Kidney (tissue), 14 donors: ENCODE results near the gene SLC13A5. TPM values are rescaled to one million over a fixed set of nuclear protein-coding genes. Genes with fewer than 3 reads are reported as not detected.

ENCODE experiments used
- DNase-seq, 5 donors: peaks; one replicate each; pipeline ENCODE4 v3.0.0-alpha.2; 2013 to 2020
- FAIRE-seq: peaks from 2 replicates; lab custom pipeline; 2012; peaks lifted over from hg19 to GRCh38; lab: Jason Lieb, UNC
- H3K27ac ChIP-seq, 2 donors: one replicate each; pipeline ENCODE4 v1.7.0; 2013; ENCODE audit warnings: low read depth in 2 of 2, low read length in 2 of 2, inconsistent platforms in 1 of 2
- H3K27me3 ChIP-seq: one replicate; pipeline ENCODE4 v1.7.1; 2013; ENCODE audit warnings: low read length, inconsistent platforms; ENCODE audit not compliant: control insufficient read depth, insufficient read depth
- H3K36me3 ChIP-seq, 3 donors: one replicate each; pipeline versions ENCODE4 v1.7.0 to v1.7.1; 2013; ENCODE audit warnings: low read length in 3 of 3, control low read depth in 1 of 3, inconsistent platforms in 1 of 3; ENCODE audit not compliant: insufficient read depth in 3 of 3, control insufficient read depth in 2 of 3
- H3K4me1 ChIP-seq, 3 donors: one replicate each; pipeline versions ENCODE4 v1.7.0 to v1.7.1; 2013; ENCODE audit warnings: low read length in 3 of 3, inconsistent platforms in 1 of 3, low read depth in 1 of 3; ENCODE audit not compliant: control insufficient read depth in 2 of 3, insufficient read depth in 2 of 3
- H3K4me3 ChIP-seq, 3 donors: one replicate each; pipeline versions ENCODE4 v1.7.0 to v1.8.1; 2013; ENCODE audit warnings: low read length in 3 of 3, control low read depth in 1 of 3, inconsistent platforms in 1 of 3
- H3K9ac ChIP-seq, 3 donors: one replicate each; pipeline versions ENCODE4 v1.7.0 to v1.7.1; 2013; ENCODE audit warnings: low read length in 3 of 3, control low read depth in 1 of 3, inconsistent platforms in 1 of 3
- H3K9me3 ChIP-seq, 3 donors: one replicate each; pipeline versions ENCODE4 v1.7.0 to v1.7.1; 2013; ENCODE audit warnings: low read length in 3 of 3, control low read depth in 1 of 3, inconsistent platforms in 1 of 3; ENCODE audit not compliant: control insufficient read depth in 2 of 3, insufficient read depth in 1 of 3
- intact Hi-C: fragments of 100-400 bp; cut with DNase I; formaldehyde crosslinking; loops from one replicate; pipeline ENCODE4 v1.11.1; 2022
- polyA plus RNA-seq: library from polyadenylated mRNA; stranded (reverse); fragments of 350-450 nt; fragmentation: Illumina TruSeq; extraction: RNeasy Lipid Tissue Mini Kit (QIAGEN cat#74804); gene quantifications from one replicate; pipeline ENCODE4 v1.2.3, GENCODE V29; 2014; ENCODE audit warnings: low read depth, low replicate concordance; ENCODE audit not compliant: insufficient read depth
- total RNA-seq: library from RNA; stranded (reverse); fragmentation: NEBNext Ultra II Directional; extraction: Animal tissue kit (Norgen Biotek cat#: 25700); gene quantifications from one replicate; pipeline ENCODE4 v1.2.1, GENCODE V29; 2021
- TF ChIP-seq, protein P1 (sequence below): IDR thresholded peaks from 3 replicates; pipeline ENCODE4 v1.5.1; 2012; ENCODE audit warnings: mild to moderate bottlenecking, moderate library complexity, borderline replicate concordance; ENCODE audit not compliant: insufficient read depth; ENCODE audit errors: extremely low read depth
- donor health status: control.
- donor health status: control.
- donor health status: control.
- donor health status: control.
- donor health status: control.
- donor health status: DM: yes; HTN: yes; CAD: no.
- donor health status: Normal renal cell carcinoma (clear cell type).

SLC13A5 gene
- total and polyA plus RNA-seq, 2 donors from 2014 or later, result not detected

- Histone ChIP-seq H3K4me3 (peak overlapping the region in 2 of 3 donors; percentile 83 to 92), H3K4me1 (peaks cover 0 to 19% (median 0%) of the 10 kb centered on the region in 3 donors), H3K9me3 (no peaks in the 10 kb centered on the region), H3K9ac (peak overlapping the region in 2 of 3 donors; percentile 71), H3K36me3 (no peaks in the 10 kb centered on the region), H3K27ac (no peak overlapping the region), H3K27me3 (no peaks in the 10 kb centered on the region)
- no peak for FAIRE-seq
- DNase-seq, result no peak
- TF ChIP-seq, protein P1, sequence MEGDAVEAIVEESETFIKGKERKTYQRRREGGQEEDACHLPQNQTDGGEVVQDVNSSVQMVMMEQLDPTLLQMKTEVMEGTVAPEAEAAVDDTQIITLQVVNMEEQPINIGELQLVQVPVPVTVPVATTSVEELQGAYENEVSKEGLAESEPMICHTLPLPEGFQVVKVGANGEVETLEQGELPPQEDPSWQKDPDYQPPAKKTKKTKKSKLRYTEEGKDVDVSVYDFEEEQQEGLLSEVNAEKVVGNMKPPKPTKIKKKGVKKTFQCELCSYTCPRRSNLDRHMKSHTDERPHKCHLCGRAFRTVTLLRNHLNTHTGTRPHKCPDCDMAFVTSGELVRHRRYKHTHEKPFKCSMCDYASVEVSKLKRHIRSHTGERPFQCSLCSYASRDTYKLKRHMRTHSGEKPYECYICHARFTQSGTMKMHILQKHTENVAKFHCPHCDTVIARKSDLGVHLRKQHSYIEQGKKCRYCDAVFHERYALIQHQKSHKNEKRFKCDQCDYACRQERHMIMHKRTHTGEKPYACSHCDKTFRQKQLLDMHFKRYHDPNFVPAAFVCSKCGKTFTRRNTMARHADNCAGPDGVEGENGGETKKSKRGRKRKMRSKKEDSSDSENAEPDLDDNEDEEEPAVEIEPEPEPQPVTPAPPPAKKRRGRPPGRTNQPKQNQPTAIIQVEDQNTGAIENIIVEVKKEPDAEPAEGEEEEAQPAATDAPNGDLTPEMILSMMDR, result no peak
- intact Hi-C loops, result no loop called here
Observed at GRCh38 chr17:6756425-6757031, 43.4 kb upstream of the SLC13A5 start.

DNA sequence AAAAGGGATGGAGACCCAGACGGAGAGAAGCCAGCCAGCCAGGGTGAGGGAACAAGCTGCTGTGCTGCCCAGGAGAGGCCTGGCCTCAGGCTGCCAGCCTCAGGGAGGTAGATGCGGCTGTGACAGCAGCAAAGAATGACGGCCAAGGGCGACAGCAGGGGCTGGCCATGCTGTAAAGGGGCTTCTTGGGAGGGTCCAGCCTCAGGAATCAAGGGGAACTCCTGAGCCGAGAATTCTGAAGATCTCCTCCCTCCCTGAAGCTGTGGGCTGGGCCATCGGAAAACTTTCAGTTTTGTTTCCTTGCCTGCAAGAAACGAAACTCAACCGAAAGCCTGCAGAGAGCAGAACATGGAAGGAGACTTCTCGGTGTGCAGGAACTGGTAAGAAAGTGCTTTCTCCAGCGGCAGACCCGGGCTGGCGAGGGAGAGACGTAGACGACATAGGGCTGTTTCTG is 42.6 kb upstream of the SLC13A5 start, which contains the start of gene XAF1:
Gene XAF1, plus strand, starts transcription at position 316 of the 454 bp plus-strand sequence. Its CDS starts 33 bp downstream, at position 349.
- Histone ChIP-seq H3K9ac (peak within 1 kb of the TSS; percentile 33 to 71 (median 71)), H3K27ac (peak within 1 kb of the TSS; percentile 74 to 94), H3K4me3 (peak within 1 kb of the TSS; percentile 54 to 92 (median 83)), H3K36me3 (no peaks in the 10 kb centered on the region), H3K9me3 (no peaks in the 10 kb centered on the region), H3K27me3 (no peaks in the 10 kb centered on the region), H3K4me1 (peaks cover 0 to 19% (median 0%) of the 10 kb centered on the region in 3 donors)
- FAIRE-seq (no peak), DNase-seq (peak in 3 of 5 donors; percentile 17 to 77 (median 56))
- TF ChIP-seq, protein P1, result no peak
- intact Hi-C loops, result no loop called here

DNA sequence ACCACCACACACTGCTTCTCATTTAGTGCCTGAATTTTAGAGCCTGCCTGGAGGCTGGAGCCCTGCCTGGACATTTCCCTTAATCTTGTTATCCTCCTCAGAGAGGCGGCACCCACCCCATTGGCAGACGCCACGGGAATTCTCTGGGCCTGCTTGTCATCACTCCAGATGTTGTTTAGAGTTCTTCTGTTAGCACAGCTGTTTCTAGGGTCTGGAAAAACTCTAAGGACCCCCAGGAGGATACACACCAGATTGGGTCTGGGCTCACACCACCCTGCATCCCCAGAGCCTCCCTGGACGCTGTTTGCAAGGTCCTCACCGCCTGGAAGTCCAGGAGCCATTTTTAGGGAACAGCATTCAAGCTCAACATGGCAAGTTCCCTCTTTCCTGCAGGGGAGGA is 42.1 kb upstream of the SLC13A5 start:
- no peaks in the 10 kb centered on the region for H3K27me3 ChIP-seq
- H3K9me3 ChIP-seq, result no peaks in the 10 kb centered on the region
- peak overlapping the region in 2 of 3 donors; percentile 83 to 92 for H3K4me3 ChIP-seq
- no peak for FAIRE-seq
- TF ChIP-seq, protein P1, result no peak
- DNase-seq, result peak in 2 of 5 donors; percentile 24 to 80
- H3K9ac ChIP-seq, result peak overlapping the region in 2 of 3 donors; percentile 71
- intact Hi-C loops, result no loop called here
- H3K36me3 ChIP-seq, result no peaks in the 10 kb centered on the region
- peaks cover 0 to 19% (median 0%) of the 10 kb centered on the region in 3 donors for H3K4me1 ChIP-seq
- H3K27ac ChIP-seq, result peak overlapping the region; percentile 74 to 94
